Fibroblast of the aortic adventitia (primary cell): ENCODE results near the gene PRSS2. TPM values are rescaled to one million over a fixed set of nuclear protein-coding genes. Genes with fewer than 3 reads are reported as not detected.
"Not testable (repeated sequence)": the region's sequence is repeated elsewhere in the genome, so short reads cannot be mapped to it uniquely, and the experiment has no call there.

Source experiments
- DNase-seq: peaks from one replicate; pipeline ENCODE4 v3.0.0-alpha.2; 2010; ENCODE audit warnings: low read depth
- H3K4me3 ChIP-seq: 2 replicates; pipeline ENCODE4 v1.5.1; 2011; ENCODE audit warnings: low read depth, mild to moderate bottlenecking, control low read depth, low read length, moderate library complexity
- total RNA-seq: library from RNA; depleted of rRNA; stranded (reverse); fragments of >200 nt; gene quantifications from 2 replicates; pipeline ENCODE4 v1.2.3, GENCODE V29; 2012; ENCODE audit warnings: low replicate concordance
- TF ChIP-seq, protein P1 (sequence below): IDR thresholded peaks from 2 replicates; pipeline ENCODE4 v1.5.1; 2011; ENCODE audit warnings: mild to moderate bottlenecking, low read length, control low read depth, inconsistent platforms; ENCODE audit not compliant: insufficient read depth

Gene PRSS2
- total RNA-seq, 1 donor, result not detected

DNA sequence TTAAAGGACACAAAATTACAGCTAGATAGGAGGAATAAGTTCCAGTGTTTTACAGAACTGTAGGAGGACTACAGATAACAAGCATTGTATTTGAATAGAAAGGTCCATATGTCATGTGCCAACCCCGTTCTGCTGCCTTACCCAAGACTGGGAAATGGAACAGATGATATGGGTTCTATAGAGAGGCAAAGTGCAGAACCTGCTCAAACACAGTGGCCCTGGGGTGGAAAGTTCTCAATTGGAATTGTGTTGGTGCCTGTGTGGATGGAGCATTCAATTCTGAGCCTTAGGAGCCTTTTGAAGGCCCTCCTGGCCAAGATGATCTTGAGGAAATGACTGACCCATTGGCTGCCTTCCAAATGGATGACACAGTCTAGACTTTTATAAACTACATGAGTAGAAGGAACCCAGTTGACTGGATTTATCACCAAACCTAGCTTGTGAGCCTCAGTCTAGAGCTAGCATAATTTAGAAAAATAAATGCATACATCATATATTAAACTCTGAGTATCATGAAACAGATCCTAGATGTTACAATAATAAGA lies 25.6 kb upstream of the PRSS2 start:
- TF ChIP-seq, protein P1, sequence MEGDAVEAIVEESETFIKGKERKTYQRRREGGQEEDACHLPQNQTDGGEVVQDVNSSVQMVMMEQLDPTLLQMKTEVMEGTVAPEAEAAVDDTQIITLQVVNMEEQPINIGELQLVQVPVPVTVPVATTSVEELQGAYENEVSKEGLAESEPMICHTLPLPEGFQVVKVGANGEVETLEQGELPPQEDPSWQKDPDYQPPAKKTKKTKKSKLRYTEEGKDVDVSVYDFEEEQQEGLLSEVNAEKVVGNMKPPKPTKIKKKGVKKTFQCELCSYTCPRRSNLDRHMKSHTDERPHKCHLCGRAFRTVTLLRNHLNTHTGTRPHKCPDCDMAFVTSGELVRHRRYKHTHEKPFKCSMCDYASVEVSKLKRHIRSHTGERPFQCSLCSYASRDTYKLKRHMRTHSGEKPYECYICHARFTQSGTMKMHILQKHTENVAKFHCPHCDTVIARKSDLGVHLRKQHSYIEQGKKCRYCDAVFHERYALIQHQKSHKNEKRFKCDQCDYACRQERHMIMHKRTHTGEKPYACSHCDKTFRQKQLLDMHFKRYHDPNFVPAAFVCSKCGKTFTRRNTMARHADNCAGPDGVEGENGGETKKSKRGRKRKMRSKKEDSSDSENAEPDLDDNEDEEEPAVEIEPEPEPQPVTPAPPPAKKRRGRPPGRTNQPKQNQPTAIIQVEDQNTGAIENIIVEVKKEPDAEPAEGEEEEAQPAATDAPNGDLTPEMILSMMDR, result no peak
- no peak for DNase-seq

GRCh38 chr7:142745745-142746144 lies 25.0 kb upstream of the PRSS2 start:
- no peak overlapping the region for H3K4me3 ChIP-seq
- TF ChIP-seq, protein P1, result no peak
- no peak for DNase-seq

More for the DNA sequence above, 25.6 kb upstream of the PRSS2 start:
- H3K4me3 ChIP-seq, result no peak overlapping the region

DNA sequence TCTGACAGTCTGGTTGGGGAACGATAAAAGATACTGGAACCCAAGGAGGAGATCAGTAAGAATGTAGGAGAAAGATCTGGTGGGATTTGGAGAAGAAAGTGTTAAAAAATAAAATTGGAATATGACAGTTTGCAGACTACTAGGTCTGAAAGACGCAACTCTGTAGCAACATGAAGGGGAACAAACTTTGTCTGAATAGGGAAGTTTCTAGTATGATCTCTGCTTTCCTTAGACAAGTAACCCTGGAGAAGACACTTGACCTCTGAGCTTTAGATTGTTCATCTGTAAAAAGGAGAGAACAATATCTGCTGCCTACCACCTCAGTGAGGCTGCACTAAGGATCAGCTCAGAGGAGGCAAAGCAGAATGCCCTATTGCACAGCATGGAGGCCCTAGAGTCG lies 24.5 kb upstream of the PRSS2 start:
- no peak for DNase-seq
- TF ChIP-seq, protein P1, result no peak
- H3K4me3 ChIP-seq, result no peak overlapping the region

DNA sequence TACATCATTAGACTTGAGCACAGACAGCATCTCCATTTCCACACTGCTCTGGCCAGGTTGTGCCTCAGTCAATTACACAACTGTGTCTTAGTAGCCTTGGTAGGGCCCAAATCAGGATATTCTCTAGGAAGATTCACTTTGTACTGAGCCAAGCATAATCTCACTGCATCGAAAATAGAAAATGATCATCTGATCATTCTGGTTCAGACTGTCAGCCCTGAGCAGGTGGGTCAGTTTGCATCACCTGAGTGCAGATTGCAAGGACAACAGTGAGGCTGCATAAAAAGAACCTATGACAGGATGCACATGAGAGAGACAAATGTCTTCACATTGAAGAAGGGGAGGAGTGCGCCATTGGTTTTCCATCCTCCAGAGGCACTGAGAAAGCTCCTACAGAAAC lies 22.4 kb upstream of the PRSS2 start:
- not testable (repeated sequence) for H3K4me3 ChIP-seq, DNase-seq

GRCh38 chr7:142749218-142749993 lies 21.4 kb upstream of the PRSS2 start, which contains the start of gene PRSS1:
Gene PRSS1 (plus strand): TSS chr7:142749472. CDS start chr7:142749485, 13 bp downstream.
- no peak for DNase-seq
- H3K4me3 ChIP-seq, result no peak within 1 kb of the TSS
- TF ChIP-seq, protein P1, result no peak

DNA sequence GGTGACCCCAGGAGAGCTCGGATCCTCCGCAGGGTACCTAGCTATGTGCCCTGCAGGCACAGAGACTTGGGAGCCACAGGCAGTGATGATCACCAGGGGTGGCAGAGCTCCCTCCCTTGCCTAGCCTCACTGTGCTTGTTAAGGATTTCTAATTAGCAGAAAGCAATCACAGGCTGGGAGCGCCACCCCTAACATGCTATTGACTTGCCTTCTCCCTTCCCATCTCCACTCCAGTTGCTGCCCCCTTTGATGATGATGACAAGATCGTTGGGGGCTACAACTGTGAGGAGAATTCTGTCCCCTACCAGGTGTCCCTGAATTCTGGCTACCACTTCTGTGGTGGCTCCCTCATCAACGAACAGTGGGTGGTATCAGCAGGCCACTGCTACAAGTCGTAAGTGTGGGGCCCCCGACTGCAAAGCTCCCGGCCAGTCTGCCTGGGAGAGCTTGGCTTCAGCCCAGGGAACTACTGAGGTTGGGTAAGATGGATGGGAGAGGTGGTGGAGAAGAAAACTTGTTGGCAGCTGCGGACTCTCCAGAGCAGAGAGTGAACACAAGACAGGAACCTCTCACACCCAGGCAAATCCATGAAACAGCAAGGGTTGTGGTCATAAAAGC lies 20.3 kb upstream of the PRSS2 start:
- DNase-seq, result no peak
- H3K4me3 ChIP-seq, result no peak overlapping the region
- TF ChIP-seq, protein P1, result no peak

GRCh38 chr7:142751526-142752175 lies 19.1 kb upstream of the PRSS2 start:
- not testable (repeated sequence) for DNase-seq, H3K4me3 ChIP-seq
